GM13976 (cell line): ENCODE results near the gene COPS8.

ENCODE experiments used
- DNase-seq: peaks from one replicate; pipeline ENCODE4 v3.0.0; 2012; ENCODE audit warnings: low spot score
- in situ Hi-C: fragments of 300-500 bp; cut with MboI; formaldehyde crosslinking; loops from one replicate; pipeline ENCODE4 v1.12.0; 2022; ENCODE audit warnings: low sequenced_read_pairs, mixed read lengths, inconsistent platforms; ENCODE audit not compliant: unreplicated experiment
- TF ChIP-seq, protein P1 (sequence below): IDR thresholded peaks from 2 replicates; pipeline ENCODE4 v1.5.1; 2012; ENCODE audit warnings: borderline replicate concordance, mild to moderate bottlenecking; ENCODE audit not compliant: insufficient read depth; ENCODE audit errors: extremely low read depth, missing control alignments, control extremely low read depth

The COPS8 gene

GRCh38 chr2:237085248-237086221 lies at the start of gene COPS8:
Gene COPS8 (plus strand): TSS chr2:237085889. CDS start chr2:237085965, 76 bp downstream.
- TF ChIP-seq, protein P1, sequence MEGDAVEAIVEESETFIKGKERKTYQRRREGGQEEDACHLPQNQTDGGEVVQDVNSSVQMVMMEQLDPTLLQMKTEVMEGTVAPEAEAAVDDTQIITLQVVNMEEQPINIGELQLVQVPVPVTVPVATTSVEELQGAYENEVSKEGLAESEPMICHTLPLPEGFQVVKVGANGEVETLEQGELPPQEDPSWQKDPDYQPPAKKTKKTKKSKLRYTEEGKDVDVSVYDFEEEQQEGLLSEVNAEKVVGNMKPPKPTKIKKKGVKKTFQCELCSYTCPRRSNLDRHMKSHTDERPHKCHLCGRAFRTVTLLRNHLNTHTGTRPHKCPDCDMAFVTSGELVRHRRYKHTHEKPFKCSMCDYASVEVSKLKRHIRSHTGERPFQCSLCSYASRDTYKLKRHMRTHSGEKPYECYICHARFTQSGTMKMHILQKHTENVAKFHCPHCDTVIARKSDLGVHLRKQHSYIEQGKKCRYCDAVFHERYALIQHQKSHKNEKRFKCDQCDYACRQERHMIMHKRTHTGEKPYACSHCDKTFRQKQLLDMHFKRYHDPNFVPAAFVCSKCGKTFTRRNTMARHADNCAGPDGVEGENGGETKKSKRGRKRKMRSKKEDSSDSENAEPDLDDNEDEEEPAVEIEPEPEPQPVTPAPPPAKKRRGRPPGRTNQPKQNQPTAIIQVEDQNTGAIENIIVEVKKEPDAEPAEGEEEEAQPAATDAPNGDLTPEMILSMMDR = peak; percentile 32
- in situ Hi-C loops = no loop called here
- peak; percentile 97 for DNase-seq

- in situ Hi-C loops = no loop called here
- TF ChIP-seq, protein P1 = no peak
- DNase-seq = no peak
Measured at GRCh38 chr2:237039301-237040031, 46.2 kb upstream of the COPS8 start.

- no peak for DNase-seq
- in situ Hi-C loops = no loop called here
- TF ChIP-seq, protein P1 = no peak
Measured at GRCh38 chr2:237041231-237041630, 44.5 kb upstream of the COPS8 start.

- no peak for DNase-seq
- TF ChIP-seq, protein P1 = no peak
- in situ Hi-C loops = no loop called here
Measured at GRCh38 chr2:237042101-237042500, 43.6 kb upstream of the COPS8 start.

DNA sequence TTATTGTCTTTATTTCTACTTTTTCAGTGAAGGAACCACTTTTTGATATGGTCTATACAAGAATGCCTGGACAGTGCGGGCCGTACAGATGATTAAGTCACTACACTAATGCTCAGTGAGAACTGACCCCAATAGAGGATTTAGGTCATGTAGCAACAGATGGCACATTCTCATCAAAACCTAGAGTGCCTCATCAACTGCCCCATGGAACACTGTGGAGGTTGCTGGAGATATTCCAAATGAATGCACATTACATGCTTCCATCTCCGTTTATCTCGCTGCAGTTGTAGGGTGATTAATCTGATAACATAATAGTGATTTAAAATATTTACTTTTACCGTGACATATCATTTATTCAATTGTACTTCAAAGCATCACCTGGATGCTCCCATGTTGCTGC lies 41.8 kb upstream of the COPS8 start:
- DNase-seq = no peak
- in situ Hi-C loops = no loop called here

DNA sequence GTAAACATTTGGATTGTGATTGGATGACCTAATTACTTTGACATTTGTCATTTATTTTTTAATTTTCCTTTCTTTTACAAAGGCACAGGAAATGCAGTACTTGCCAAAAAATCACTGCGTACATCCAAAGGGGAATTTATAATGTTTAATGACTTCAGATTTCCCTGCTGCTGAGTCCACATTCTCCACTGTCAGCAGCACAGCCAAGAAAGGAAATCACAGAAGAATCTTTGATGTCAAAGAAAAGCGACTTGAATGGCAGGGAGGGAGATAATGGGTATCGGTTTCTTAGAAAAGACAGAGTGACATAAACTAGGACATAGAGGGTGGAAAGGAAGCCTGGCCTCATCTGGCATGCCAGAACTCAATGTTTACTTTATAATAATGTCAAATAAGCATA lies 41.4 kb upstream of the COPS8 start:
- TF ChIP-seq, protein P1 = no peak
- in situ Hi-C loops = no loop called here
- no peak for DNase-seq

More for the DNA sequence above, 41.8 kb upstream of the COPS8 start:
- TF ChIP-seq, protein P1 = no peak
